ENCODE results near the gene IRF4.

DNA sequence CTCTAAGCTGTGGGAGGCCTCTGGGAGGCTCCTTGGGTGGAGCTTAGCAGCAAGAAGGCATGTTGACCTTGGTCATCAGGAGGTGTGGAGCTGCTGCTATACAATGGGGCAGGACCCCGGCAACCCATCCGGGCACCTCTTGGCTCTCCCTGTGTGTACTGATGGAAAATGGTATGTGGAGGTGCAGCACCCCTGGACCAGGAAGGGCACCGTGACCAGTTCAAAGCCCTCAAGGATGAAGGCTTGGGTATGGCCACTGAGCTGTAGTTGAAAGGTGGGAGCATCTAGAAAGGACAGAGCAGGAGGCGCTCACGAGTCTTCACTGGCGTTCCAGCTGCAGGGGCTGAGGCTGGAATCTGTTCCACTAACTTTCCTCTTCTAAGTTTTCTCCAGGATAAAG, 6.7 kb upstream of the IRF4 start:
- TF ChIP-seq, protein P1, sequence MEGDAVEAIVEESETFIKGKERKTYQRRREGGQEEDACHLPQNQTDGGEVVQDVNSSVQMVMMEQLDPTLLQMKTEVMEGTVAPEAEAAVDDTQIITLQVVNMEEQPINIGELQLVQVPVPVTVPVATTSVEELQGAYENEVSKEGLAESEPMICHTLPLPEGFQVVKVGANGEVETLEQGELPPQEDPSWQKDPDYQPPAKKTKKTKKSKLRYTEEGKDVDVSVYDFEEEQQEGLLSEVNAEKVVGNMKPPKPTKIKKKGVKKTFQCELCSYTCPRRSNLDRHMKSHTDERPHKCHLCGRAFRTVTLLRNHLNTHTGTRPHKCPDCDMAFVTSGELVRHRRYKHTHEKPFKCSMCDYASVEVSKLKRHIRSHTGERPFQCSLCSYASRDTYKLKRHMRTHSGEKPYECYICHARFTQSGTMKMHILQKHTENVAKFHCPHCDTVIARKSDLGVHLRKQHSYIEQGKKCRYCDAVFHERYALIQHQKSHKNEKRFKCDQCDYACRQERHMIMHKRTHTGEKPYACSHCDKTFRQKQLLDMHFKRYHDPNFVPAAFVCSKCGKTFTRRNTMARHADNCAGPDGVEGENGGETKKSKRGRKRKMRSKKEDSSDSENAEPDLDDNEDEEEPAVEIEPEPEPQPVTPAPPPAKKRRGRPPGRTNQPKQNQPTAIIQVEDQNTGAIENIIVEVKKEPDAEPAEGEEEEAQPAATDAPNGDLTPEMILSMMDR (conservative IDR thresholded peaks at IDR 0.05; ENCODE audit: low read length) = no peak
- no peak for TF ChIP-seq EZH2phosphoT487 (IDR thresholded peaks at IDR 0.05; ENCODE audit: borderline replicate concordance, low read depth, low read length)

Measured in OCI-LY7 (cell line).